Activated CD4-positive, alpha-beta memory T cell treated with anti-CD3 and anti-CD28 coated beads for 36 hours (primary cell): Measurements from ENCODE around the gene ZC3H8. TPM values are rescaled to one million over a fixed set of nuclear protein-coding genes. Genes with fewer than 3 reads are reported as not detected.

ENCODE experiments used
- CTCF ChIA-PET: fragments of 350-600 bp; sonication (Branson Sonifier 250); formaldehyde crosslinking; loops from one replicate; lab custom pipeline; 2021; ENCODE audit warnings: antibody characterized with exemption, inconsistent platforms; lab: Charles Lee
- POLR2A ChIA-PET: fragments of 350-600 bp; sonication (Branson Sonifier 250); formaldehyde crosslinking; loops from one replicate; lab custom pipeline; 2021; ENCODE audit warnings: antibody characterized with exemption; lab: Charles Lee
- DNase-seq: peaks from one replicate; pipeline ENCODE4 v3.0.0-alpha.2; 2020
- H3K27ac Mint-ChIP-seq: one replicate; pipeline ENCODE4 v1.8.0; 2021; ENCODE audit warnings: mixed read lengths
- H3K27me3 Mint-ChIP-seq: one replicate; pipeline ENCODE4 v1.8.0; 2021; ENCODE audit warnings: mixed read lengths
- H3K36me3 Mint-ChIP-seq: one replicate; pipeline ENCODE4 v1.8.0; 2021; ENCODE audit warnings: mixed read lengths
- H3K4me1 Mint-ChIP-seq: one replicate; pipeline ENCODE4 v1.8.0; 2021; ENCODE audit warnings: low read depth, mixed read lengths
- H3K4me3 Mint-ChIP-seq: one replicate; pipeline ENCODE4 v1.8.0; 2021; ENCODE audit warnings: mild to moderate bottlenecking, mixed read lengths
- H3K9me3 Mint-ChIP-seq: one replicate; pipeline ENCODE4 v1.8.0; 2021; ENCODE audit warnings: mixed read lengths
- intact Hi-C: fragments of 100-400 bp; cut with micrococcal nuclease; formaldehyde crosslinking; loops from one replicate; pipeline ENCODE4 v1.15.1; 2023
- total RNA-seq, 2 experiments: library from RNA; stranded (reverse); gene quantifications; one replicate each; pipeline ENCODE4 v1.2.3, GENCODE V29; 2021

ZC3H8 gene
- total RNA-seq, 2 experiments from 2014 or later: 13.0 to 16.0 TPM

GRCh38 chr2:112277596-112278220 lies 22.9 kb upstream of the ZC3H8 start:
- intact Hi-C loops: loop anchor here (2.0 to 5.0 kb wide), 3 partner anchors 89 to 305 kb away; partner anchors contain the start of genes CHCHD5 and POLR1B
- Mint-ChIP-seq H3K27me3 (no peaks in the 10 kb centered on the region), H3K4me3 (no peak overlapping the region), H3K27ac (no peak overlapping the region), H3K4me1 (peaks cover 26% of the 10 kb centered on the region), H3K36me3 (no peaks in the 10 kb centered on the region), H3K9me3 (no peaks in the 10 kb centered on the region)
- ChIA-PET POLR2A (no interaction called here), CTCF (interaction anchor here (1.5 kb wide), 2 partner anchors 16 to 18 kb away, joined by 3 to 6 read pairs; no protein-coding TSS in a partner anchor)
- no peak for DNase-seq

GRCh38 chr2:112276954-112277353 lies 22.1 kb upstream of the ZC3H8 start:
- H3K4me1 Mint-ChIP-seq: peaks cover 26% of the 10 kb centered on the region
- H3K9me3 Mint-ChIP-seq: no peaks in the 10 kb centered on the region
- no peak for DNase-seq
- POLR2A ChIA-PET: no interaction called here
- CTCF ChIA-PET: interaction anchor here (1.5 kb wide), 1 partner anchor 18 kb away, joined by 6 read pairs; no protein-coding TSS in a partner anchor
- no peaks in the 10 kb centered on the region for H3K27me3 Mint-ChIP-seq
- H3K27ac Mint-ChIP-seq: no peak overlapping the region
- no peaks in the 10 kb centered on the region for H3K36me3 Mint-ChIP-seq
- intact Hi-C loops: loop anchor here (2.0 to 5.0 kb wide), 3 partner anchors 88 to 305 kb away; partner anchors contain the start of genes CHCHD5 and POLR1B
- H3K4me3 Mint-ChIP-seq: peak overlapping the region; percentile 93

- intact Hi-C loops: loop anchor here (1.0 to 5.0 kb wide), 5 partner anchors 21 to 306 kb away; partner anchors contain the start of genes CHCHD5, POLR1B, TMEM87B and ZC3H8
- peak; percentile 84 for DNase-seq
- no peaks in the 10 kb centered on the region for H3K36me3 Mint-ChIP-seq
- POLR2A ChIA-PET: no interaction called here
- no peaks in the 10 kb centered on the region for H3K9me3 Mint-ChIP-seq
- H3K4me1 Mint-ChIP-seq: peaks cover 23% of the 10 kb centered on the region
- H3K27ac Mint-ChIP-seq: peak overlapping the region; percentile 97
- peak overlapping the region; percentile 93 for H3K4me3 Mint-ChIP-seq
- H3K27me3 Mint-ChIP-seq: no peaks in the 10 kb centered on the region
- CTCF ChIA-PET: no interaction called here
These were observed 21.3 kb upstream of the ZC3H8 start for GRCh38 chr2:112275887-112276773.

GRCh38 chr2:112275311-112275886 lies 20.6 kb upstream of the ZC3H8 start, which contains the start of gene ZC3H6:
Gene ZC3H6, plus strand, starts transcription at chr2:112275597. Its CDS starts 398 bp downstream, at chr2:112275995.
- DNase-seq: peak; percentile 100
- H3K27ac Mint-ChIP-seq: peak within 1 kb of the TSS; percentile 97
- CTCF ChIA-PET: no interaction called here
- no peaks in the 10 kb centered on the region for H3K27me3 Mint-ChIP-seq
- no peaks in the 10 kb centered on the region for H3K9me3 Mint-ChIP-seq
- peaks cover 17% of the 10 kb centered on the region for H3K4me1 Mint-ChIP-seq
- intact Hi-C loops: loop anchor here (1.0 to 5.0 kb wide), 4 partner anchors 20 to 307 kb away; partner anchors contain the start of genes CHCHD5, POLR1B, TMEM87B and ZC3H8
- POLR2A ChIA-PET: no interaction called here
- H3K36me3 Mint-ChIP-seq: no peaks in the 10 kb centered on the region
- H3K4me3 Mint-ChIP-seq: peak within 1 kb of the TSS; percentile 93

- CTCF ChIA-PET: interaction anchor here (0.9 to 1.1 kb wide), 2 partner anchors 13 to 14 kb away, joined by 3 read pairs; no protein-coding TSS in a partner anchor
- intact Hi-C loops: no loop called here
These were observed 18.5 kb upstream of the ZC3H8 start for GRCh38 chr2:112273349-112273748.

GRCh38 chr2:112272669-112273068 lies 17.8 kb upstream of the ZC3H8 start:
- POLR2A ChIA-PET: no interaction called here
- H3K27ac Mint-ChIP-seq: no peak overlapping the region

More at GRCh38 chr2:112273349-112273748, 18.5 kb upstream of the ZC3H8 start:
- peaks cover 3% of the 10 kb centered on the region for H3K9me3 Mint-ChIP-seq
- H3K36me3 Mint-ChIP-seq: no peaks in the 10 kb centered on the region
- H3K27ac Mint-ChIP-seq: no peak overlapping the region
- POLR2A ChIA-PET: interaction anchor here (0.5 kb wide), 1 partner anchor 85 kb away, joined by 3 read pairs; no protein-coding TSS in a partner anchor
- no peaks in the 10 kb centered on the region for H3K27me3 Mint-ChIP-seq
- H3K4me1 Mint-ChIP-seq: peaks cover 11% of the 10 kb centered on the region
- no peak for DNase-seq
- H3K4me3 Mint-ChIP-seq: no peak overlapping the region

GRCh38 chr2:112268547-112268946 lies 13.7 kb upstream of the ZC3H8 start:
- Mint-ChIP-seq H3K9me3 (peaks cover 5% of the 10 kb centered on the region), H3K27me3 (no peaks in the 10 kb centered on the region), H3K4me3 (no peak overlapping the region), H3K4me1 (no peaks in the 10 kb centered on the region), H3K27ac (no peak overlapping the region), H3K36me3 (no peaks in the 10 kb centered on the region)
- ChIA-PET CTCF (interaction anchor here (1.0 kb wide), 1 partner anchor 10 kb away, joined by 3 read pairs; no protein-coding TSS in a partner anchor), POLR2A (interaction anchor here (1.0 kb wide), 1 partner anchor 13 kb away, joined by 7 read pairs; the partner anchor contains the start of gene ZC3H8)
- intact Hi-C loops: no loop called here
- no peak for DNase-seq

More at GRCh38 chr2:112272669-112273068, 17.8 kb upstream of the ZC3H8 start:
- Mint-ChIP-seq H3K4me3 (no peak overlapping the region), H3K4me1 (peaks cover 7% of the 10 kb centered on the region), H3K36me3 (no peaks in the 10 kb centered on the region), H3K9me3 (peaks cover 5% of the 10 kb centered on the region), H3K27me3 (no peaks in the 10 kb centered on the region)
- DNase-seq: no peak
- intact Hi-C loops: no loop called here
- CTCF ChIA-PET: interaction anchor here (1.4 to 1.8 kb wide), 2 partner anchors 14 to 17 kb away, joined by 3 to 8 read pairs; no protein-coding TSS in a partner anchor

- DNase-seq: no peak
- Mint-ChIP-seq H3K9me3 (no peaks in the 10 kb centered on the region), H3K27ac (no peak overlapping the region), H3K4me1 (peaks cover 6% of the 10 kb centered on the region), H3K27me3 (no peaks in the 10 kb centered on the region), H3K4me3 (no peak overlapping the region), H3K36me3 (no peaks in the 10 kb centered on the region)
- CTCF ChIA-PET: no interaction called here
- POLR2A ChIA-PET: no interaction called here
- intact Hi-C loops: no loop called here
These were observed 8.0 kb upstream of the ZC3H8 start for GRCh38 chr2:112262876-112263275.

- Mint-ChIP-seq H3K27ac (no peak overlapping the region), H3K36me3 (no peaks in the 10 kb centered on the region), H3K4me1 (peaks cover 13% of the 10 kb centered on the region), H3K4me3 (no peak overlapping the region), H3K9me3 (no peaks in the 10 kb centered on the region), H3K27me3 (no peaks in the 10 kb centered on the region)
- ChIA-PET POLR2A (no interaction called here), CTCF (interaction anchor here (0.6 to 2.8 kb wide), 14 partner anchors 9 to 448 kb away, joined by 3 to 22 read pairs (median 4); no protein-coding TSS in a partner anchor)
- DNase-seq: no peak
- intact Hi-C loops: no loop called here
These were observed 5.4 kb upstream of the ZC3H8 start for GRCh38 chr2:112260295-112260625.

GRCh38 chr2:112259509-112260294 lies 4.9 kb upstream of the ZC3H8 start:
- CTCF ChIA-PET: interaction anchor here (0.6 to 2.8 kb wide), 20 partner anchors 8 to 448 kb away, joined by 3 to 22 read pairs (median 4); no protein-coding TSS in a partner anchor
- H3K27ac Mint-ChIP-seq: no peak overlapping the region
- POLR2A ChIA-PET: interaction anchor here (1.3 kb wide), 1 partner anchor 221 kb away, joined by 3 read pairs; no protein-coding TSS in a partner anchor

More at GRCh38 chr2:112259509-112260294, 4.9 kb upstream of the ZC3H8 start:
- no peaks in the 10 kb centered on the region for H3K27me3 Mint-ChIP-seq
- DNase-seq: peak; percentile 90
- no peaks in the 10 kb centered on the region for H3K9me3 Mint-ChIP-seq
- no peaks in the 10 kb centered on the region for H3K36me3 Mint-ChIP-seq
- H3K4me3 Mint-ChIP-seq: peak overlapping the region; percentile 54
- intact Hi-C loops: loop anchor here (2.0 to 10.0 kb wide), 5 partner anchors 137 to 377 kb away; partner anchors contain the start of genes ANAPC1, POLR1B, RGPD8 and TTL
- H3K4me1 Mint-ChIP-seq: peaks cover 13% of the 10 kb centered on the region
